Measurements from ENCODE around the gene NCK1. TPM values are rescaled to one million over a fixed set of nuclear protein-coding genes. Genes with fewer than 3 reads are reported as not detected.

NCK1 gene
- total and polyA plus RNA-seq, 12 donors: 7.6 to 31.8 (median 21.0) TPM

DNA sequence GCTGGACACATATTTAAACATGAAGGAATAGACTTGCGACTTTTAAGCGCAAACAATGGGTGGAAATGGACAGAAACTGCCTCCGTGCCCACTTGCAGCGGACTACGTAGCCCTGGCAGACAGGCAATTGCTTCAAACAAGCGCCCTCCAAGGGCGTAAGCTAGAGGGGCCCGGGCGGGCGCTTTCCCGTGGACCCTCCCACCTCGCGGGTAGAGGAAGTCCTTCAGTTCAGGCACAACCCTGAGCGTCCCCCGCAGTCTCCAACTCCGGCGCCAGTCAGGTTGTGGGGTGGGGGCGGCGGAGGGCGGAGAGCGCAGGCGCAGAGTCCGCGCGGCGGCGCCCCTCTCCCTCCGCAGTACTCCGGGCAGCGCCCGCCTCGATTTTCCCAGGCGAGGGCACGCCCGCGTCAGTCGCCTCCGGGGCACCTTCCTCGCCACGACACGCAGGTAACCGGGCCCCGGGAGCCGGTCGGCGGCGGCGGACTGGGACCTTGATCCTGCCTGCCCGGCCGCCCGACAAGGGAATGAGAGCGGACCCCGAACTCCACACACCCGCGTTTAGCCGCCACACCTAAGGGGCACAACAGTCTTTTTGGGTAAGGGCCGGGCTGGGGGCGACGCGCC is 43.1 kb upstream of the NCK1 start, which contains the start of gene SLC35G2:
Gene SLC35G2 (plus strand): TSS at position 358 of the 623 bp plus-strand sequence. CDS start 35,335 bp downstream, outside the sequence.
- peak within 1 kb of the TSS; percentile 80 to 93 (median 90) for H3K27ac ChIP-seq
- ATAC-seq: peak; percentile 75 to 93 (median 88)
- intact Hi-C loops (cut with DNase I): loop anchor here in 7 of 10 donors (1.0 to 5.0 kb wide), 7 partner anchors 42 to 196 kb away; partner anchors contain the start of genes NCK1 (in 3 of the 7) and STAG1 (in 2 of the 7)

DNA sequence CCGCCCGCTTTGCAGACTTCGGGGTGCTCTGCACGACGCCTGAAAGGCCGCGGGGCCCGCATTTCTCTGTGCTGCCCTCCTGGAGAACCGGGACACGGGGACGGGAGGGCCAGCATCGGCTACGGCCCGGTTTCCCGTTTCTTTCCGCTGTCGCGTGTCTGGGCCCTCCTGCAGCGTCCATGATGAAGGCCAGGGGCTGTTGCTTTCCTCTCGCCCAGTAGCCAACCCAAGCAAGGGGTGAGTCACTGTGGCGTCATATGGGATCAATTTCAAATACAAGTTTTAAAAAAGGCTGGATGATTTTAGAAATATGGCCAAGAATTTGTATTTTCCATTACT is 42.6 kb upstream of the NCK1 start:
- ATAC-seq: peak; percentile 43 to 70 (median 64)
- intact Hi-C loops (cut with DNase I): loop anchor here in 7 of 10 donors (2.0 to 5.0 kb wide), 6 partner anchors 41 to 195 kb away; partner anchors contain the start of genes NCK1 (in 3 of the 7) and STAG1 (in 2 of the 7)

More for the DNA sequence above, 43.1 kb upstream of the NCK1 start, which contains the start of gene SLC35G2:
- H3K4me3 ChIP-seq: peak within 1 kb of the TSS; percentile 59 to 77 (median 72)
- TF ChIP-seq, protein P1, sequence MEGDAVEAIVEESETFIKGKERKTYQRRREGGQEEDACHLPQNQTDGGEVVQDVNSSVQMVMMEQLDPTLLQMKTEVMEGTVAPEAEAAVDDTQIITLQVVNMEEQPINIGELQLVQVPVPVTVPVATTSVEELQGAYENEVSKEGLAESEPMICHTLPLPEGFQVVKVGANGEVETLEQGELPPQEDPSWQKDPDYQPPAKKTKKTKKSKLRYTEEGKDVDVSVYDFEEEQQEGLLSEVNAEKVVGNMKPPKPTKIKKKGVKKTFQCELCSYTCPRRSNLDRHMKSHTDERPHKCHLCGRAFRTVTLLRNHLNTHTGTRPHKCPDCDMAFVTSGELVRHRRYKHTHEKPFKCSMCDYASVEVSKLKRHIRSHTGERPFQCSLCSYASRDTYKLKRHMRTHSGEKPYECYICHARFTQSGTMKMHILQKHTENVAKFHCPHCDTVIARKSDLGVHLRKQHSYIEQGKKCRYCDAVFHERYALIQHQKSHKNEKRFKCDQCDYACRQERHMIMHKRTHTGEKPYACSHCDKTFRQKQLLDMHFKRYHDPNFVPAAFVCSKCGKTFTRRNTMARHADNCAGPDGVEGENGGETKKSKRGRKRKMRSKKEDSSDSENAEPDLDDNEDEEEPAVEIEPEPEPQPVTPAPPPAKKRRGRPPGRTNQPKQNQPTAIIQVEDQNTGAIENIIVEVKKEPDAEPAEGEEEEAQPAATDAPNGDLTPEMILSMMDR (IDR thresholded peaks at IDR 0.05): peak in 4 of 9 donors; percentile 6 to 34 (median 28)
- WGBS, 2 donors: 1% methylated on average over 58 to 60 of the region's 60 CpGs
- peaks cover 0 to 11% (median 3%) of the 10 kb centered on the region in 11 donors for H3K9me3 ChIP-seq
- no peaks in the 10 kb centered on the region for H3K36me3 ChIP-seq
- DNase-seq: peak; percentile 61 to 72
- H3K27me3 ChIP-seq: peaks cover 0 to 43% (median 0%) of the 10 kb centered on the region in 7 donors
- peaks cover 0 to 32% (median 17%) of the 10 kb centered on the region in 9 donors for H3K4me1 ChIP-seq

DNA sequence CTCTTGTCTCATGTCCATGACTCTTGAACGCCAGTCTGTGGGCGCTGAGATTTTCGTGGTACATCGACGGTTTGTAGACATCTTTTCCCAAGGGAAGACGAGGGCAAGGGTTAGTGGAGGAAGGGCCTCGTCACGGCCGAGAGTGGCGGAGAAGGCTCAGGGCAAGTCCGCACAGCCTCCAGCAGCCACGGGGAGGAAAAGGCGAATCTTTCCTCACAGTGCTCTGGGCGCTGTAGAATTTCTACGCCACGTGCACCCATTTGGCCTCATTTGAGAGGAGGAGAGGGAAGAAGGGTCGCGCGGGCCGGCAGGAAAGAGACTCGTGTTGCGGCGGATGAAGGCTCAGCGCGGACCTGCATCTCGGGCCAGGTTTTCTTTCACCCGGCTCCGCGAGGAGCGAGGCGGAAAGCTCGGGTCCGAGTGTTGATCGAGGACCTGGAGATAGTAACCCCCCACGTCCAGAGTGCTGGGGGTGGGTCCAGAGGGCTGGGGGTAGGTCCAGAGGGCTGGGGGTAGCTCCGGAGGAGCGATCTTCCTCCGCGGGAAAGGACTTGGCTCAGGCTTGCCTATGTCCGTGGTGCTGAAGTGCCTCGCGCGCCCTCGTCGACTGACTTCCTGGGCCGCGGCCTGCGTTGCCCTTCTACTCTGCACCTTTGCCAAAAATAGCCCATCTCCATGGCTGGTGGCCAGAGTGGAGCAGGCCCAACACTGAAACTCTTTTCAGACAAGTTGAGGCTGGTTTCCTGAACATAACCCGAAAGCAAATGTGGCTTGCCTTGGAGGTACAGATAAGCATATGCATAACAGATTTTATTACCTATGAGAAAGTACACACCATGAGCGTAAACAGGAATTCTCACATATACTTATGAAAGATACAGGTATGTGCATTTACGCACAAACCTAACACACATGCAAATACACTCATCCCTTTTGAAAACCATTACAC is 42.0 kb upstream of the NCK1 start:
- intact Hi-C loops (cut with DNase I): loop anchor here in 7 of 10 donors (2.0 to 5.0 kb wide), 7 partner anchors 37 to 195 kb away; partner anchors contain the start of genes NCK1 (in 3 of the 7) and STAG1 (in 2 of the 7)
- Histone ChIP-seq H3K36me3 (peaks cover 0 to 3% (median 0%) of the 10 kb centered on the region in 9 donors), H3K4me1 (peaks cover 0 to 32% (median 17%) of the 10 kb centered on the region in 9 donors), H3K9me3 (peaks cover 0 to 22% (median 9%) of the 10 kb centered on the region in 11 donors), H3K27ac (peak overlapping the region in 9 of 10 donors; percentile 87 to 93 (median 90)), H3K4me3 (peak overlapping the region; percentile 59 to 77 (median 72)), H3K27me3 (peaks cover 0 to 43% (median 0%) of the 10 kb centered on the region in 7 donors)
- TF ChIP-seq, protein P1 (IDR thresholded peaks at IDR 0.05): no peak
- peak; percentile 32 to 50 for DNase-seq
- 5 to 7% methylated on average over 51 of the region's 51 CpGs for WGBS, 2 donors
- peak in 7 of 8 donors; percentile 36 to 67 (median 45) for ATAC-seq

More for the DNA sequence above, 42.6 kb upstream of the NCK1 start:
- Histone ChIP-seq H3K4me3 (peak overlapping the region; percentile 59 to 77 (median 72)), H3K36me3 (no peaks in the 10 kb centered on the region), H3K9me3 (peaks cover 0 to 16% (median 8%) of the 10 kb centered on the region in 11 donors), H3K27me3 (peaks cover 0 to 43% (median 0%) of the 10 kb centered on the region in 7 donors), H3K27ac (peak overlapping the region; percentile 80 to 93 (median 90)), H3K4me1 (peaks cover 0 to 32% (median 17%) of the 10 kb centered on the region in 9 donors)
- DNase-seq: peak; percentile 24 to 27
- 0 to 1% methylated on average over 21 of the region's 21 CpGs for WGBS, 2 donors
- TF ChIP-seq, protein P1 (IDR thresholded peaks at IDR 0.05): no peak

Data from heart right ventricle (tissue), 16 donors.